Amniotic stem cell (primary cell): ENCODE results near the gene NAPB.
A peak's percentile ranks its signal among the peaks of the same experiment; 100 is the strongest.

Source experiments
- DNase-seq: peaks from one replicate; lab custom pipeline; 2025; lab: John Stamatoyannopoulos, UW

Gene NAPB

DNA sequence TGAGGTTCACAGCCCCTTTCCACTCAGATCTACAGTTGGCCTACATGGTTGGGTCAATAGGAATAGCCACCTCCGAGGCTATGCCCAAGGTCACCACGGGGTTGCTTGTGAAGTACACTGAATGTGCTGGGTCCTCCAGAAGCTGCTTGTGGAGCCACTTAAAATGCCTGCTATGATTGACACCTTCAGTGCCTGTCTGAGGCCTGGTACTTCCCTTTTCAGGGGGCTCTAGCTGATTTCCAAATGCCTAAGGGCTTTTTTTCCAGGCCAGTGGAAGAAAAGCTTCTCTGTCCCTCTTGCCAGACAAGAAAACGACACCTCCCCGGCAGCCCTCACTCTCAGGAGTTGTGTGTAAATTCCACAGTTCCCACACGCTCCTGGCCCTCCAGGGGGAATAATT, 77.0 kb downstream of the NAPB start:
- no peak for DNase-seq

DNA sequence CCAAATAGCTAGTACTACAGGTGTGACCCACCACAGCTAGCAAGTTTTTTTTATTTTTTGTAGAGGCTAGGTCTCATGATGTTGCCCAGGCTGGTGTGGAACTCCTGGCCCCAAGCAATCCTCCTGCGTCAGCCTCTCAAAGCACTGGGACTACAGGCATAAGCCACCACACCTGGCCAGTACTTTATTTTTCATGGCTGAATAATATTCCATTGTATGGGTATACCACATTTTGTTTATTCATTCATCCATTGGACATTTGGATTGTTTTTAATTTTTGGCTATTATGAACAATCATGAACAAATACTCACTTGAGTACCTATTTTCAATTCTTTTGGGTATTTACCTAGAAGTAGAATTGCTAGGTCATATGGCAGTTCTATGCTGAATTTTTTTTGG, 77.7 kb downstream of the NAPB start:
- DNase-seq, result no peak

DNA sequence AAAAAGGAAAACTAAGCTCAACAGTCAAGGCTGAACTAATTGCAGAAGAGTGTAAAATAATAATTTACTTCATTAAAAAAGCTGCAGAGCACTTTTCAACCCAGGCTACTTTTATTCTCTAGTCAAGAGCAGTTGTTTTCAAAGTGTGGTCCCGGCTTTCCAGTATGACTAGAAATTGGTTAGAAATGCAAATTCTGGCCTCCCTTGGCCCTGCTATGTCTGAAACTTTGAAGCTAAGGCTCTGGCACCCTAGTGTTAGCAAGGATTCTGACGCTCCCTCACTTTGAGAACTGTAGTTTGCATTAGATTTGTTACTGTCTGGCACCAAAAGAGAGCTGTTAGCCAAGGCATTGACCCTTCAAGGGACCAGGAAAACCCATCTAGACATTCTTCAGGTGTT, 80.2 kb downstream of the NAPB start:
- DNase-seq, result no peak

DNA sequence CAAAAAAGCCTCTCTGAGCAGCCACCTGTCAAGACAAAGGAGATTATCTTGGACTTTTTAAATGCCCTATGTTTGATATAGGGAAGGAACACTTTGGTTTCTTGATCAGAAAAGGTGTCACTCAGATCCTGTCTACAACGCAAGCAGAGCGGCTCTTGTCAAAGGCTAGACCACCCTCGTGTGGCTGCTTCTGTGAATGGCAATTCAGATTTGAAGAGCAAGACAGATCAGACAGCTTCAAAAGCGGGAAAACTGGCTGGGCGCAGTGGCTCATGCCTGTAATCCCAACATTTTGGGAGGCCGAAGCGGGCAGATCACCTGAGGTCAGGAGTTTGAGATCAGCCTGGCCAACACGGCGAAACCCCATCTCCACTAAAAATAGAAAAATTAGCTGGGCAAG, 80.8 kb downstream of the NAPB start:
- DNase-seq, result peak; percentile 29

DNA sequence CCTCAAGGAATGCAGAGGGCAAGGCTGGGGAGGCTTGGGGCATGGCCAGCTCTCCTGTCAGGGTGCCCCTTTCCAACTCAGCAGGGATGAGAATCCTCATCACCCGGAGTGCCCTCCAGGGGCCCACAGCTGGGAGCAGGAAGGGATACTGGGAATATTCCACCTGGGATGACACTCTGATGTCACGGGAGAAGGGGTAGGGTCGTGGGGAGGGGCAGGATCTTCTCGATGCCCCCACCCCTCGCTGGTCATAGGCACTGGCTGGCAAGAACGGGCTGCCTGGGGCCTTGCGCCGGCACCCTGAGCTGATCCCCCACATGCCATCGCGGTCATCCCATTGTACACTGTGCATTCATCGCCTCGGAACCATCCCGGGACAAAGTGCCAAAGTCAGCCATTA, 81.3 kb downstream of the NAPB start:
- no peak for DNase-seq

DNA sequence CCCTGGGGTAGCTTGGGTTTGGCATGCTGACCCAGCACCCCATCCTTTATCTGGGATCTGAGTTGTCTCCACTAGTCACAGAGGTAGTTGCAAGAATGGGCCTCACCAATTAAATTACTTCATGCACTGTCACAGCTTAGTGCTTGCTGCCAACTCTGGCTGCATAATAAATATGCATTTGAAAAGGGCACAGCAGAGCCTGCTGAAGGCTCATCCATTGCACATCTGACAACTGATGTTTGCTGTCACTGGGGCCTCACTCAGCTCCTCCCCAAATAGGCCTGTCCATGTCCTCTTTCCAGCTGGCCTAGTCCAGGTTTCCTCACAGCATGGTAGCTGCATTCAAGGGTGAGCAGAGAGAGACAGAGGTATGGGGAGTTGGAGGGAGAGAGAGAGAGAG, 84.0 kb downstream of the NAPB start:
- DNase-seq, result no peak

DNA sequence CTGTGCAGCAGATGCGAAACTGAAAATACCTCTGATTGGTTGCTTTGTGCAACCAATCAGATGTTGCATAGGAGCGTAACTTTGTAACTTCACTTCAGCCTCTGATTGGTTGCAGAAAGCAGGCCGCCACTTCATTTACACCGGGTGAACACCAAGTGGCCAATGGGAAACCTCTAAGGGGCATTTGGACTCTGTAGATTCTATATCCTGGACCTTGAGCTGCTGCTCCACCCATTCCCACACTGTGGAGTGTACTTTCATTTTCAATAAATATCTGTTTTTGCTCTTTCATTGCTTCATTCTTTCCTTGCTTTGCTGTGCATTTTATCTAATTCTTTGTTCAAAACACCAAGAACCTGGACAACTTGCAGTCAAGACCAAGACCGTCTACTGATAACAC, 84.8 kb downstream of the NAPB start:
- no peak for DNase-seq

DNA sequence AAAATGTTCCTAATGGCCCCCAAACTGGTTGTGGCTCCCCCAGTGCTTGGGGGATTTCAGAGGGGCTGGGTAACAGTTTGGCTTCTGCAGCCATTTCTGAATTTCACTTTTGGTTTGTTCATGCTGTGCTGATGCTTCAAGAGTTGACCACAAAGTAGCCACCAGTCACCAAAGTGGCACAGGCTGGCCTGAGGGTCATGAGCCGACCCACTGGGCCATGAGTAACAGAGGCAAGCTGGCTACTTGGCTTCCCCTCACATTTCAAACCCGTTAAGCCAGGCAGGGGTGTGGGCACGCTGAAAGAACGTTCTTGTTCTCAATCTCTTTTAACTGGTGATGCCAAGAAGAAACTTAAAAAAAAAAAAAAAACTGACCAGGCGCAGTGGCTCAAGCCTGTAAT, 85.8 kb downstream of the NAPB start:
- DNase-seq, result no peak

DNA sequence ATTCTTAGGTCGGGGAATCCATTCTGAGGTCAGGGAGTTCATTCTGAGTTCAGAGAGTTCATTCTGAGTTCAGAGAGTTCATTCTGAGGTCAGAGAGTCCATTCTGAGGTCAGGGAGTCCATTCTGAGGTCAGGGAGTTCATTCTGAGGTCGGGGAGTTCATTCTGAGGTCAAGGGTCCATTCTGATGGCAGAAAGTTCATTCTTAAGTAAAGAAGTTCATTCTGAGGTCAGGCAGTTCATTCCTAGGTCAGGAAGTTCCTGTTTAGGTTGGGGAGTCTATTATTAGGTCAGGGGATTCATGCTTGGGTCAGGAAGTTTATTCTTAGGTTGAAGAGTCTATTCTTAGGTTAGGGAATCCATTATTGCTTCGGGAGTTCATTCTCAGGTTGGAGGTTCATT, 87.2 kb downstream of the NAPB start:
- DNase-seq, result no peak

DNA sequence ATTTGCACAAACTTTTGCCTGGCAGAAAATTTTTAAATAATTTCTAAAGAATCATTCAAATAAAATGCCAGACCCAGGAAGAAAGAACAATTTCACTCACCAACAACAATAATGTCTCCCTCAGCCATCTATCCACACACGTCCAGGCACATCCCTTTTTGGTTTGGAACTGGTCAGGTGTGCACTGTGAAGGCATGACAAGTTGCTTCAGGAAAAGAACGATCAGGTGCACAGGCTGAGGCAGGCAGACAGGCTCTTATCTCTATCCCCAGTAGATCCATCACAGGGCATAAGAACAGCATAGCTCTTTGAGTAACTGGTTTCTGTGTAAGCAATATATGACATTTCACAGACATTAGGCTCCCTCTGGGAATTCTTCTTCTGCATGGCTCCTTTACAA, 88.8 kb downstream of the NAPB start:
- no peak for DNase-seq

DNA sequence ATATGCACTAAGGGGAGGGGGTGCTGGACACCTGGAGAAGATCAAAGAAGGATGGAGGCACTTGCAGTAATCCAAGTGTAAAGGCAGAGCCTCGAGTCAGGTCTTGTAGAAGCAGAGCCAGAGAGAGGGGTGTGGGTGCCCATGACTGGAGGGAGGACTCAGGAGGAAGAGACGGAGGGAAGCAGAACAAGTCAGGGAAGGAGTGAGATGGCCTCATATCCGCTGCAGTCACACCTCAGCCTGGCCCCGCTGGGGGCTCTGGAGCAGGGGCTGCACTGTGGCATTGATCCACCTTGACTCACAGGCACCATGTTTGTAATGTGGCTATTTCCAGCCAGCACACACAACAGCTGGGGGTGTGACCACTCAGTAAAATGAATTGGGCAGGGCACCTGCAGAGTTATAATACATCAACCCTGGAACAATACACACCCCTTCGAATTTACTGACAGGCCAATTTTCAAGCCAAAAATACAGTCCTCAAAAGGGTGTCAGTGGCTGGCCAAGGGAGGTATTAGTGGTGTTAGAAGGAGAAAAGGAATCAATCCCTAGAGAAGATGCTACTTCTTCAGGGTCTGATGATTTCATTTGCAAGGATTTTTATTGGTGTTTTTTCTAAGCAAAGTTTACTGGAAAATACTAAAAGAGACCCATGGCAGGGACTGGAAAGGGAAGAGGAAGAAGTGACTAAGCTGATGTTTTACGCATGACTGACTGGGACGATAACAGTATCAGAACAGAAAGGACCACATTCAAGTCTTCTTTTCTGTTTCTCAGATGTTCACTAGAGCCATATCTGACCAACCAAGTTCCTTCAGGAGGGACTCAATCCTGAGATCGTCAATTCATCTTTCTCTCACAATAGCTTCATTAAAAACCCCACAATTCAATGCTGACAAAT, 89.6 kb downstream of the NAPB start:
- no peak for DNase-seq

DNA sequence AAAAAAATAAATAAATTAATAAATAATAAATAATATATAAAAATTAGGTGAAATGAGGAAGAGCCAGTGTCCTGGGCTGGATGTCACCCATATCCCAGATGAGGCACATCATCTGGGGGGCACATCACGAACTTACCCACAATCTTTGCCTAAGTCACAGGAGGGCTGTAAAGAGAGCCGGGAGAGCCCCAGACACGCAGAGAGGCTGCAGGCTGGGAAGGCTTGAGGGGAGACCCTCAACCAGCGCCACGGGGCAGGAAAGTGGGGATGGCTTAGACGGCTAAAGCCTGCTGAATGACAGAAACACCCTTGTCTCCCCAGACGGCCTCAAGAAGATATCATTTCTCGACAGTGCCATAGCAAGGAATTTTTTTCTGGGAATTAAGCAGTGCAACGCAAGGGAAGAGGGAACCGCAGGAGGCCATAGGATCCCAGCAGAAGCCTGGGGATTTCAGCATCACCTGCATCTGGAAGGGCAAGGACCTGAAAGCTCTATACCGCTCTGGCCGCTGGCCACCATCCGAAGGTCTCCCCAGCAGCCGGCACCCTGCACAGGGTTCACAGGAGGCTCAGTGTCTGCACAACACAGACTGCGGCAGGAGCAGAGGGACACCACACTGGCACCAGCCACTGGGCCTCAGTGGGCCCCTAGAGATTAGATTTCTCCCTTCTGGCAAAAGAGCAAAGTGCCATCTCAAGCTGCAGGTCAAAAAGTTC, 93.5 kb downstream of the NAPB start:
- no peak for DNase-seq

DNA sequence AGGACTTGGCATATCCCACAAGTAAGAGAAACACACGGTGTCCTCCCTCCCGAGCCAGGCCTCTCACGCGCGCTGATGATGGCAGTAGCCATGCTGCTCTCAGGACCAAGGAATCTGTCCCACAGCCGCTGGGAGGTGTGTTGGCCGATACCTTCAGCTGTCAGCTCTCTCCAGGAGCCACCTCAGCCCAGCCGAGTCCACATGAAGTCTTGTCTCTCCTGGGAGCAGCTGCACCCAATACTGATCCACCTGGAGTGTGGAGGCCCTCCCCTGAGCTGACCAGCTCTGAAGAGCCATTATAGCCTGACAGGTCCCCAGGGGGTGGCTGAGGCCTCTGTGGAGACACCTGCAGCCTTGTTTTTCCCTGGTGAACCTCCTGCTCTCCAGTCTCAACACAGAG, 94.5 kb downstream of the NAPB start:
- DNase-seq, result no peak

DNA sequence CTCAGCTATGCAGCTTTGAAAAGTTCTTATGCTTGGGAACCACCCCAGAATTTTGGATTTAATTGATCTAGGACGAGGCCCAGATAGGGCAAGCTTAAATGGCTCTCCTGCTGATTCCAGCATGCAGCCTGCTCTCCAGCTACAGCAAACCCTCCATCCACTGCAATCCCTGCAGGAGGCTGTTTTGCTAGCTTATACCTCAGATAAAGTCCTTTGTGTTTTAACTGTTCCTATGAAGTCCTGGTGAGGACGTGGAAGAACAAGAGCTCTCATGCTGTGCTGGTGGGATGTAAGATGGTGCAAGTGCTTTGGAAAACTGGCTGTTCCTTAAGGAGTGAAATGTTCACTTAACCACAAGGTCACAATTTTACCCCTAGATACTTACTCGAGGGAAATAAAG, 96.2 kb downstream of the NAPB start:
- DNase-seq, result no peak
